Liver (tissue), 9 donors: ENCODE results near the gene ADAM30. TPM values are rescaled to one million over a fixed set of nuclear protein-coding genes. Genes with fewer than 3 reads are reported as not detected.

Experiments used
- DNase-seq: peaks from one replicate; pipeline ENCODE4 v3.0.0-alpha.2; 2017; ENCODE audit warnings: low spot score
- H3K27ac ChIP-seq, 2 donors: one replicate each; pipeline ENCODE4 v1.7.0; 2013; ENCODE audit warnings: inconsistent platforms in 2 of 2, low read length in 2 of 2, control low read depth in 1 of 2, low read depth in 1 of 2, mild to moderate bottlenecking in 1 of 2
- H3K27me3 ChIP-seq, 4 donors: one replicate each; pipeline versions ENCODE4 v1.6.1 to v1.7.0; 2013; ENCODE audit warnings: low read length in 3 of 4, inconsistent platforms in 1 of 4, mild to moderate bottlenecking in 1 of 4, moderate library complexity in 1 of 4; ENCODE audit not compliant: control insufficient read depth in 4 of 4, insufficient read depth in 4 of 4
- H3K36me3 ChIP-seq, 4 donors: one replicate each; pipeline versions ENCODE4 v1.6.1 to v1.7.0; 2013; ENCODE audit warnings: low read length in 3 of 4, mild to moderate bottlenecking in 3 of 4, low read depth in 1 of 4, moderate library complexity in 1 of 4; ENCODE audit not compliant: control insufficient read depth in 4 of 4, insufficient read depth in 3 of 4
- H3K4me1 ChIP-seq, 4 donors: one replicate each; pipeline versions ENCODE4 v1.6.1 to v1.7.0; 2013; ENCODE audit warnings: low read length in 3 of 4, mild to moderate bottlenecking in 3 of 4, moderate library complexity in 1 of 4; ENCODE audit not compliant: control insufficient read depth in 4 of 4, insufficient read depth in 4 of 4
- H3K4me3 ChIP-seq, 3 donors: one replicate each; pipeline versions ENCODE4 v1.6.1 to v1.7.0; 2013; ENCODE audit warnings: low read length in 3 of 3, control low read depth in 1 of 3, low read depth in 1 of 3, mild to moderate bottlenecking in 1 of 3
- H3K9ac ChIP-seq, 2 donors: one replicate each; pipeline ENCODE4 v1.7.0; 2013; ENCODE audit warnings: low read length in 2 of 2, mild to moderate bottlenecking in 2 of 2, moderate library complexity in 2 of 2, control low read depth in 1 of 2, low read depth in 1 of 2
- H3K9me3 ChIP-seq, 4 donors: one replicate each; pipeline versions ENCODE4 v1.6.1 to v1.7.0; 2013; ENCODE audit warnings: low read length in 3 of 4; ENCODE audit not compliant: control insufficient read depth in 4 of 4
- EGR1 ChIP-seq, 2 donors: IDR thresholded peaks; 2 replicates each; pipeline ENCODE4 v1.6.1; 2016 to 2018; ENCODE audit warnings: antibody characterized with exemption in 2 of 2, low read depth in 2 of 2
- FOXA1 ChIP-seq: IDR thresholded peaks from 2 replicates; pipeline ENCODE4 v1.6.1; 2016; ENCODE audit warnings: antibody characterized with exemption
- HNF4A ChIP-seq, 2 donors: conservative IDR thresholded peaks; 2 replicates each; pipeline ENCODE4 v1.6.1; 2016; ENCODE audit warnings: antibody characterized with exemption in 2 of 2, mild to moderate bottlenecking in 2 of 2
- NR2F2 ChIP-seq: IDR thresholded peaks from 2 replicates; pipeline ENCODE4 v1.6.1; 2016; ENCODE audit warnings: antibody characterized with exemption
- RAD21 ChIP-seq, 2 donors: IDR thresholded peaks; 2 replicates each; pipeline ENCODE4 v1.6.1; 2016; ENCODE audit warnings: antibody characterized with exemption in 2 of 2, mild to moderate bottlenecking in 2 of 2
- REST ChIP-seq: IDR thresholded peaks from 2 replicates; pipeline ENCODE4 v1.6.1; 2016; ENCODE audit warnings: antibody characterized with exemption, mild to moderate bottlenecking
- RXRA ChIP-seq, 2 donors: IDR thresholded peaks; 2 replicates each; pipeline ENCODE4 v1.6.1; 2017 to 2018; ENCODE audit warnings: antibody characterized with exemption in 2 of 2, mild to moderate bottlenecking in 1 of 2
- SP1 ChIP-seq: IDR thresholded peaks from 2 replicates; pipeline ENCODE4 v1.6.1; 2018; ENCODE audit warnings: antibody characterized with exemption, mild to moderate bottlenecking
- YY1 ChIP-seq: IDR thresholded peaks from 2 replicates; pipeline ENCODE4 v1.6.1; 2016; ENCODE audit warnings: antibody characterized with exemption, mild to moderate bottlenecking
- WGBS: extraction: QIAGEN DNeasy Blood & Tissue Kit; methylation state at CpG from one replicate; pipeline ENCODE4 v1.1.7; 2013; 5-methylcytosine and 5-hydroxymethylcytosine counted together
- polyA plus RNA-seq, 2 donors: library from polyadenylated mRNA; stranded (reverse) in 1 of 2; unstranded in 1 of 2; fragments of 200-250 nt in 1 of 2; fragments of >200 nt in 1 of 2; fragmentation: Nextera tagmentation in 1 of 2; extraction: Ambion mirVana in 1 of 2; gene quantifications; one replicate each; pipeline versions ENCODE4 v1.2.1 to v1.2.3, GENCODE V29; 2013 to 2015
- total RNA-seq, 2 donors: library from RNA; depleted of rRNA; stranded (reverse); fragments of >200 nt; gene quantifications; one replicate each; pipeline ENCODE4 v1.2.3, GENCODE V29; 2014
- TF ChIP-seq, protein P1 (sequence below): IDR thresholded peaks from 2 replicates; pipeline ENCODE4 v1.6.1; 2016; ENCODE audit warnings: antibody characterized with exemption
- TF ChIP-seq, protein P2 (sequence below): IDR thresholded peaks from 2 replicates; pipeline ENCODE4 v1.6.1; 2016; ENCODE audit warnings: antibody characterized with exemption
- TF ChIP-seq, protein P3 (sequence below): IDR thresholded peaks from 2 replicates; pipeline ENCODE4 v1.6.1; 2016; ENCODE audit warnings: antibody characterized with exemption
- donor health status: healthy.
- donor health status: healthy.
- donor health status: healthy.
- donor health status: healthy.
- donor health status: healthy.

The ADAM30 gene
- total and polyA plus RNA-seq, 4 donors: not detected

- 92% methylated on average over 5 of the region's 5 CpGs for WGBS
- no peaks in the 10 kb centered on the region for H3K9me3 ChIP-seq
- no peaks in the 10 kb centered on the region for H3K27me3 ChIP-seq
- no peaks in the 10 kb centered on the region for H3K4me1 ChIP-seq
- peaks cover 11 to 92% (median 80%) of the 10 kb centered on the region in 4 donors for H3K36me3 ChIP-seq
- TF ChIP-seq YY1: no peak
- no peak for TF ChIP-seq RAD21 (IDR thresholded peaks at IDR 0.05)
- TF ChIP-seq EGR1 (IDR thresholded peaks at IDR 0.05; ENCODE audit: low read depth in 2 of 2): no peak
- TF ChIP-seq REST: no peak
- H3K9ac ChIP-seq: no peak overlapping the region
- DNase-seq: no peak
- no peak overlapping the region for H3K27ac ChIP-seq
- H3K4me3 ChIP-seq: no peak overlapping the region
Observed at GRCh38 chr1:119917304-119918055, 21.2 kb upstream of the ADAM30 start.

- no peak overlapping the region for H3K9ac ChIP-seq
- no peaks in the 10 kb centered on the region for H3K4me1 ChIP-seq
- H3K4me3 ChIP-seq: no peak overlapping the region
- WGBS: 95% methylated on average over 6 of the region's 6 CpGs
- DNase-seq: no peak
- no peaks in the 10 kb centered on the region for H3K9me3 ChIP-seq
- no peak overlapping the region for H3K27ac ChIP-seq
- no peaks in the 10 kb centered on the region for H3K27me3 ChIP-seq
- TF ChIP-seq SP1 (no peak), HNF4A (conservative IDR thresholded peaks at IDR 0.05) (no peak), FOXA1 (no peak), EGR1 (IDR thresholded peaks at IDR 0.05; ENCODE audit: low read depth in 2 of 2) (no peak), RXRA (IDR thresholded peaks at IDR 0.05) (no peak), NR2F2 (no peak)
- TF ChIP-seq, protein P1, sequence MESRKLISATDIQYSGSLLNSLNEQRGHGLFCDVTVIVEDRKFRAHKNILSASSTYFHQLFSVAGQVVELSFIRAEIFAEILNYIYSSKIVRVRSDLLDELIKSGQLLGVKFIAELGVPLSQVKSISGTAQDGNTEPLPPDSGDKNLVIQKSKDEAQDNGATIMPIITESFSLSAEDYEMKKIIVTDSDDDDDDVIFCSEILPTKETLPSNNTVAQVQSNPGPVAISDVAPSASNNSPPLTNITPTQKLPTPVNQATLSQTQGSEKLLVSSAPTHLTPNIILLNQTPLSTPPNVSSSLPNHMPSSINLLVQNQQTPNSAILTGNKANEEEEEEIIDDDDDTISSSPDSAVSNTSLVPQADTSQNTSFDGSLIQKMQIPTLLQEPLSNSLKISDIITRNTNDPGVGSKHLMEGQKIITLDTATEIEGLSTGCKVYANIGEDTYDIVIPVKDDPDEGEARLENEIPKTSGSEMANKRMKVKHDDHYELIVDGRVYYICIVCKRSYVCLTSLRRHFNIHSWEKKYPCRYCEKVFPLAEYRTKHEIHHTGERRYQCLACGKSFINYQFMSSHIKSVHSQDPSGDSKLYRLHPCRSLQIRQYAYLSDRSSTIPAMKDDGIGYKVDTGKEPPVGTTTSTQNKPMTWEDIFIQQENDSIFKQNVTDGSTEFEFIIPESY: no peak
- TF ChIP-seq, protein P2, sequence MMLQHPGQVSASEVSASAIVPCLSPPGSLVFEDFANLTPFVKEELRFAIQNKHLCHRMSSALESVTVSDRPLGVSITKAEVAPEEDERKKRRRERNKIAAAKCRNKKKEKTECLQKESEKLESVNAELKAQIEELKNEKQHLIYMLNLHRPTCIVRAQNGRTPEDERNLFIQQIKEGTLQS: no peak
- TF ChIP-seq, protein P3, sequence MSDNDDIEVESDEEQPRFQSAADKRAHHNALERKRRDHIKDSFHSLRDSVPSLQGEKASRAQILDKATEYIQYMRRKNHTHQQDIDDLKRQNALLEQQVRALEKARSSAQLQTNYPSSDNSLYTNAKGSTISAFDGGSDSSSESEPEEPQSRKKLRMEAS: no peak
- H3K36me3 ChIP-seq: peaks cover 11 to 73% (median 61%) of the 10 kb centered on the region in 4 donors
Observed at GRCh38 chr1:119915517-119915916, 19.2 kb upstream of the ADAM30 start.
